HepG2 (cell line): Measurements from ENCODE around the gene MSL2. TPM values are rescaled to one million over a fixed set of nuclear protein-coding genes. Genes with fewer than 3 reads are reported as not detected.

Source experiments
- CBX1 ChIP-seq: IDR thresholded peaks from one replicate; pipeline ENCODE4 v1.6.1; 2016; ENCODE audit warnings: antibody characterized with exemption, low read depth
- GPN1 ChIP-seq: sonication (generic); formaldehyde crosslinking; IDR thresholded peaks from 2 replicates; pipeline ENCODE4 v1.5.1; 2020; ENCODE audit warnings: missing genetic modification reagents, borderline replicate concordance
- MAX ChIP-seq: IDR thresholded peaks from 2 replicates; pipeline ENCODE4 v1.6.1; 2012; ENCODE audit warnings: inconsistent platforms
- MTA3 ChIP-seq: sonication (generic); formaldehyde crosslinking; IDR thresholded peaks from 2 replicates; pipeline ENCODE4 v1.4.0; 2020; ENCODE audit warnings: missing genetic modification reagents
- NFAT5 ChIP-seq: sonication (generic); formaldehyde crosslinking; IDR thresholded peaks from 2 replicates; pipeline ENCODE4 v1.4.0; 2020; ENCODE audit warnings: missing genetic modification reagents
- TBL1XR1 ChIP-seq: fragments of 150-350 bp; IDR thresholded peaks from 2 replicates; pipeline ENCODE4 v1.6.1; 2014; ENCODE audit warnings: borderline replicate concordance, low read length; ENCODE audit not compliant: partially characterized antibody
- TCF7 ChIP-seq: sonication (generic); IDR thresholded peaks from 2 replicates; pipeline ENCODE4 v1.6.1; 2016; ENCODE audit warnings: antibody characterized with exemption, low read depth
- TIGD3 ChIP-seq: sonication (generic); formaldehyde crosslinking; IDR thresholded peaks from 2 replicates; pipeline ENCODE4 v1.5.1; 2020; ENCODE audit warnings: mild to moderate bottlenecking, missing genetic modification reagents, borderline replicate concordance
- USF2 ChIP-seq, 2 experiments: sonication (generic) in 1 of 2; formaldehyde crosslinking in 1 of 2; IDR thresholded peaks; 2 replicates each; pipeline versions ENCODE4 v1.5.1 to v1.6.1; 2011 to 2020; ENCODE audit warnings: borderline replicate concordance in 1 of 2, low read depth in 1 of 2, low read length in 1 of 2, mild to moderate bottlenecking in 1 of 2, missing genetic modification reagents in 1 of 2, moderate library complexity in 1 of 2
- ZNF256 ChIP-seq: sonication (generic); formaldehyde crosslinking; conservative IDR thresholded peaks from 2 replicates; pipeline ENCODE4 v1.4.0; 2020; ENCODE audit warnings: missing genetic modification reagents
- ZNF546 ChIP-seq: sonication (generic); formaldehyde crosslinking; conservative IDR thresholded peaks from 2 replicates; pipeline ENCODE4 v1.8.1; 2023; ENCODE audit warnings: mild to moderate bottlenecking, missing genetic modification reagents
- ZNF747 ChIP-seq: sonication (generic); formaldehyde crosslinking; IDR thresholded peaks from 2 replicates; pipeline ENCODE4 v1.8.1; 2023; ENCODE audit warnings: missing genetic modification reagents, mild to moderate bottlenecking, borderline replicate concordance
- ZNF761 ChIP-seq: sonication (generic); formaldehyde crosslinking; conservative IDR thresholded peaks from 2 replicates; pipeline ENCODE4 v1.4.0; 2020; ENCODE audit warnings: mild to moderate bottlenecking, missing genetic modification reagents
- ZNF788 ChIP-seq: sonication (generic); formaldehyde crosslinking; IDR thresholded peaks from 2 replicates; pipeline ENCODE4 v1.5.0; 2020; ENCODE audit warnings: mild to moderate bottlenecking, missing genetic modification reagents, borderline replicate concordance
- polyA plus RNA-seq, 8 experiments: library from polyadenylated mRNA; depleted of rRNA in 3 of 8; stranded (reverse) in 7 of 8; unstranded in 1 of 8; fragments of >200 nt; fragmentation: Illumina TruSeq in 4 of 8; extraction: Trizol in 4 of 8; gene quantifications; 2 replicates each; pipeline versions ENCODE4 v1.2.1 to v1.2.3, GENCODE V29; 2011 to 2016; ENCODE audit warnings: low read depth in 4 of 8, missing spikeins in 1 of 8, mixed read lengths in 1 of 8; ENCODE audit not compliant: insufficient read depth in 1 of 8
- total RNA-seq, 5 experiments: library from RNA; depleted of rRNA; stranded (reverse); fragments of >200 nt; fragmentation: Illumina TruSeq; extraction: Trizol; gene quantifications; 2 replicates each; pipeline ENCODE4 v1.2.3, GENCODE V29; 2016; ENCODE audit warnings: low read depth in 1 of 5
- TF ChIP-seq, protein P1 (sequence below): sonication (generic); formaldehyde crosslinking; conservative IDR thresholded peaks from 2 replicates; pipeline ENCODE4 v1.8.0; 2022; ENCODE audit warnings: low read depth, missing genetic modification reagents

The MSL2 gene
- total and polyA plus RNA-seq, 2 of the 13 experiments (the other 11 are each of a cell fraction or from before 2014, with no cell fraction given): 6.9 to 11.7 TPM

- peak; percentile 94; the same call in 1 of the 2 replicates for TF ChIP-seq TIGD3 (CRISPR knock-in tag)
- TF ChIP-seq NFAT5 (CRISPR knock-in tag): peak; percentile 95
- peak; percentile 98 for TF ChIP-seq MAX
- peak; percentile 56; the same call in 1 of the 2 replicates for TF ChIP-seq ZNF788 (CRISPR knock-in tag)
- no peak for TF ChIP-seq TCF7
- no peak for TF ChIP-seq MTA3 (CRISPR knock-in tag)
- TF ChIP-seq, protein P1, sequence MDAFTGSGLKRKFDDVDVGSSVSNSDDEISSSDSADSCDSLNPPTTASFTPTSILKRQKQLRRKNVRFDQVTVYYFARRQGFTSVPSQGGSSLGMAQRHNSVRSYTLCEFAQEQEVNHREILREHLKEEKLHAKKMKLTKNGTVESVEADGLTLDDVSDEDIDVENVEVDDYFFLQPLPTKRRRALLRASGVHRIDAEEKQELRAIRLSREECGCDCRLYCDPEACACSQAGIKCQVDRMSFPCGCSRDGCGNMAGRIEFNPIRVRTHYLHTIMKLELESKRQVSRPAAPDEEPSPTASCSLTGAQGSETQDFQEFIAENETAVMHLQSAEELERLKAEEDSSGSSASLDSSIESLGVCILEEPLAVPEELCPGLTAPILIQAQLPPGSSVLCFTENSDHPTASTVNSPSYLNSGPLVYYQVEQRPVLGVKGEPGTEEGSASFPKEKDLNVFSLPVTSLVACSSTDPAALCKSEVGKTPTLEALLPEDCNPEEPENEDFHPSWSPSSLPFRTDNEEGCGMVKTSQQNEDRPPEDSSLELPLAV (CRISPR knock-in tag): no peak; the same call in 1 of the 2 replicates
- 0 out of 2 replicates have a peak, but pooled peaks have one; percentile 2 for TF ChIP-seq GPN1 (CRISPR knock-in tag)
- peak; percentile 92 for TF ChIP-seq CBX1
- TF ChIP-seq ZNF761 (CRISPR knock-in tag): peak; percentile 97
- TF ChIP-seq USF2 (IDR thresholded peaks at IDR 0.05; ENCODE audit: low read depth, low read length): peak; percentile 60; the same call in 1 of the 2 replicates
- TF ChIP-seq USF2 (CRISPR knock-in tag; IDR thresholded peaks at IDR 0.05; ENCODE audit: borderline replicate concordance): peak; percentile 56; the same call in 1 of the 2 replicates
- peak; percentile 96 for TF ChIP-seq ZNF256 (CRISPR knock-in tag)
- TF ChIP-seq TBL1XR1: peak; percentile 29
- TF ChIP-seq ZNF747 (CRISPR knock-in tag): no peak; the same call in 1 of the 2 replicates
- peak; percentile 96 for TF ChIP-seq ZNF546
Measured at GRCh38 chr3:136196401-136197158, 445 bp upstream of the MSL2 start (continued).
